PC-3 (cell line): ENCODE data around the gene PSMC3IP. TPM values are rescaled to one million over a fixed set of nuclear protein-coding genes. Genes with fewer than 3 reads are reported as not detected.
A peak's percentile ranks its signal among the peaks of the same experiment; 100 is the strongest.

Source experiments
- ATAC-seq: fragments of 200-7000 bp; cut with Tn5 transposase; 2 replicates; pipeline ENCODE4 v1.9.1; 2020; ENCODE audit warnings: mild to moderate bottlenecking, moderate library complexity
- Bru-seq: library from RNA; stranded (reverse); fragments of 400-500 nt; gene quantifications from one replicate; lab custom pipeline; 2021; lab: Mats Ljungman, UMichigan
- BruChase-seq, 2 experiments: library from RNA; stranded (reverse); fragments of 400-500 nt; gene quantifications; one replicate each; lab custom pipeline; 2021; lab: Mats Ljungman, UMichigan
- BruUV-seq: library from RNA; stranded (reverse); fragments of 400-500 nt; replicated peaks from 2 replicates; lab custom pipeline; 2021; lab: Mats Ljungman, UMichigan
- CTCF ChIA-PET: fragments of 300-600 bp; sonication (Branson Sonifier 250); formaldehyde crosslinking; loops from one replicate; lab custom pipeline; 2022; ENCODE audit warnings: antibody characterized with exemption; lab: Charles Lee
- POLR2A ChIA-PET: fragments of 300-600 bp; sonication (Branson Sonifier 250); formaldehyde crosslinking; loops from one replicate; lab custom pipeline; 2022; ENCODE audit warnings: antibody characterized with exemption; ENCODE audit not compliant: unreplicated experiment; lab: Charles Lee
- DNase-seq: peaks from one replicate; pipeline ENCODE4 v3.0.0-alpha.2; 2015
- H2AFZ ChIP-seq: fragments of 300-600 bp; sonication (generic); 2 replicates; pipeline ENCODE4 v1.6.0; 2016; ENCODE audit warnings: antibody characterized with exemption, low read length
- H3F3A ChIP-seq: fragments of 300-600 bp; sonication (generic); one replicate; pipeline ENCODE4 v1.6.0; 2017; ENCODE audit warnings: antibody characterized with exemption, low read length, control low read depth, mild to moderate bottlenecking; ENCODE audit not compliant: unreplicated experiment
- H3K27ac ChIP-seq: fragments of 300-600 bp; sonication (generic); 2 replicates; pipeline ENCODE4 v1.5.1; 2016; ENCODE audit warnings: mild to moderate bottlenecking, low read length
- H3K27me3 ChIP-seq: fragments of 300-600 bp; sonication (generic); 2 replicates; pipeline ENCODE4 v1.6.1; 2016; ENCODE audit warnings: low read length, mixed read lengths
- H3K36me3 ChIP-seq: fragments of 300-600 bp; sonication (generic); 2 replicates; pipeline ENCODE4 v1.6.1; 2016; ENCODE audit warnings: low read depth, mixed run types, low read length, mixed read lengths
- H3K4me1 ChIP-seq: fragments of 300-600 bp; sonication (generic); 2 replicates; pipeline ENCODE4 v1.5.1; 2016; ENCODE audit warnings: low read length; ENCODE audit not compliant: insufficient read depth
- H3K4me2 ChIP-seq: fragments of 300-600 bp; sonication (generic); 2 replicates; pipeline ENCODE4 v1.6.0; 2016; ENCODE audit warnings: low read length
- H3K4me3 ChIP-seq: fragments of 300-600 bp; sonication (generic); 2 replicates; pipeline ENCODE4 v1.5.1; 2016; ENCODE audit warnings: mild to moderate bottlenecking, low read length, mixed read lengths
- H3K79me2 ChIP-seq: fragments of 300-600 bp; sonication (generic); 2 replicates; pipeline ENCODE4 v1.6.1; 2017; ENCODE audit warnings: low read length, mixed read lengths
- H3K9ac ChIP-seq: fragments of 300-600 bp; sonication (generic); 2 replicates; pipeline ENCODE4 v1.6.0; 2016; ENCODE audit warnings: mild to moderate bottlenecking, low read length
- H3K9me2 ChIP-seq: fragments of 300-600 bp; sonication (generic); replicated peaks from 2 replicates; pipeline ENCODE4 v1.6.1; 2016; ENCODE audit warnings: mixed run types, low read length, mixed read lengths
- H3K9me3 ChIP-seq: fragments of 300-600 bp; sonication (generic); 2 replicates; pipeline ENCODE4 v1.6.1; 2016; ENCODE audit warnings: low read length, mixed read lengths
- H4K20me1 ChIP-seq: fragments of 300-600 bp; sonication (generic); 2 replicates; pipeline ENCODE4 v1.6.1; 2016; ENCODE audit warnings: low read length, mixed read lengths
- CTCF ChIP-seq: fragments of 300-600 bp; sonication (generic); conservative IDR thresholded peaks from 2 replicates; pipeline ENCODE4 v1.5.1; 2017; ENCODE audit warnings: antibody characterized with exemption, low read depth, mild to moderate bottlenecking, low read length
- EZH2 ChIP-seq: fragments of 300-600 bp; sonication (generic); IDR thresholded peaks from one replicate; pipeline ENCODE4 v1.6.1; 2017; ENCODE audit warnings: antibody characterized with exemption, mild to moderate bottlenecking, low read length; ENCODE audit not compliant: unreplicated experiment
- EZH2phosphoT487 ChIP-seq: fragments of 300-600 bp; sonication (generic); IDR thresholded peaks from 2 replicates; pipeline ENCODE4 v1.6.1; 2018; ENCODE audit warnings: mild to moderate bottlenecking, antibody characterized with exemption, low read length, borderline replicate concordance
- intact Hi-C: fragments of 100-400 bp; cut with micrococcal nuclease; formaldehyde crosslinking; loops from 2 replicates; pipeline ENCODE4 v1.9.0; 2023
- long read RNA-seq: library from polyadenylated mRNA; unstranded; transcript quantifications from one replicate; pipeline ENCODE4 v2.0.0, GENCODE V29; 2021; ENCODE audit not compliant: unreplicated experiment
- total RNA-seq: library from RNA; depleted of rRNA; stranded (reverse); fragments of >200 nt; gene quantifications from 2 replicates; pipeline ENCODE4 v1.2.3, GENCODE V29; 2014; rRNA removed

PSMC3IP gene
- total RNA-seq (20.3 and 24.1 TPM in 2 replicates), Bru-seq, nascent RNA (percentile 59 among the genes with signal in this experiment), BruChase-seq, experiment 1, labeled RNA remaining after a 6-hour chase (percentile 66 among the genes with signal in this experiment), BruChase-seq, experiment 2, labeled RNA remaining after a 2-hour chase (percentile 57 among the genes with signal in this experiment)
- long read RNA-seq, transcript PSMC3IP-202 (8 exons, 1,416 nt) = major isoform, 7 of 16 reads
- long read RNA-seq, partial matches to known transcripts = 1 of 16 reads
- long read RNA-seq, other reads (novel, unspliced or antisense) = 5 of 16 reads

- H3F3A ChIP-seq = peaks cover 6% of the 10 kb centered on the region
These were observed at the start of gene PSMC3IP for GRCh38 chr17:42577532-42578281. Gene PSMC3IP, minus strand, starts transcription at chr17:42577729. Its CDS starts 43 bp downstream, at chr17:42577686.

GRCh38 chr17:42623732-42624596, 46.4 kb upstream of the PSMC3IP start:
- ChIA-PET CTCF (interaction anchor here (1.0 to 1.3 kb wide), 2 partner anchors 15 to 59 kb away, joined by 4 to 5 read pairs; partner anchors contain the start of genes RETREG3 and TUBG1), POLR2A (interaction anchor here (1.0 kb wide), 2 partner anchors 15 to 37 kb away, joined by 4 to 5 read pairs; partner anchors contain the start of genes RETREG3 and TUBG1)
- no peaks in the 10 kb centered on the region for H3K9me2 ChIP-seq
- no peaks in the 10 kb centered on the region for H3K9me3 ChIP-seq
- H3K79me2 ChIP-seq = no peaks in the 10 kb centered on the region
- peaks cover 12% of the 10 kb centered on the region for H3K4me1 ChIP-seq
- DNase-seq = peak; percentile 91
- H3K4me2 ChIP-seq = 0 out of 2 replicates have a peak overlapping the region, but pooled peaks have one; percentile 4
- H3K27ac ChIP-seq = peak overlapping the region; percentile 28
- TF ChIP-seq EZH2 (no peak), EZH2phosphoT487 (no peak), CTCF (peak; percentile 24; the same call in 1 of the 2 replicates)
- H3K36me3 ChIP-seq = no peaks in the 10 kb centered on the region
- intact Hi-C loops = loop anchor here (2.0 kb wide), 2 partner anchors 37 to 55 kb away; no protein-coding TSS in a partner anchor
- H3F3A ChIP-seq = no peaks in the 10 kb centered on the region
- no peaks in the 10 kb centered on the region for H3K27me3 ChIP-seq
- H3K9ac ChIP-seq = no peak overlapping the region
- H4K20me1 ChIP-seq = no peaks in the 10 kb centered on the region
- no peak overlapping the region for H3K4me3 ChIP-seq
- H2AFZ ChIP-seq = no peak overlapping the region
- ATAC-seq = peak; percentile 98
- no TSS peak for BruUV-seq

More at GRCh38 chr17:42577532-42578281, at the start of gene PSMC3IP:
- Histone ChIP-seq H3K9me2 (no peaks in the 10 kb centered on the region), H2AFZ (peak within 1 kb of the TSS; percentile 99), H3K9me3 (no peaks in the 10 kb centered on the region), H3K79me2 (peaks cover 30% of the 10 kb centered on the region), H3K4me2 (peak within 1 kb of the TSS; percentile 100), H4K20me1 (no peaks in the 10 kb centered on the region), H3K27me3 (no peaks in the 10 kb centered on the region), H3K9ac (peak within 1 kb of the TSS; percentile 98), H3K4me3 (peak within 1 kb of the TSS; percentile 100), H3K36me3 (peaks cover 8% of the 10 kb centered on the region), H3K4me1 (peaks cover 13% of the 10 kb centered on the region; the same call in 1 of the 2 replicates), H3K27ac (peak within 1 kb of the TSS; percentile 70)
- peak; percentile 85 for ATAC-seq
- ChIA-PET POLR2A (interaction anchor here (0.5 kb wide), 1 partner anchor 154 kb away, joined by 6 read pairs; no protein-coding TSS in a partner anchor), CTCF (interaction anchor here (0.5 to 2.1 kb wide), 12 partner anchors 31 to 481 kb away, joined by 3 to 16 read pairs (median 5); partner anchors contain the start of genes CCR10, RETREG3 and TUBG1)
- peak; percentile 45; the same call in 1 of the 2 replicates for TF ChIP-seq CTCF
- TF ChIP-seq EZH2 = no peak
- no peak for TF ChIP-seq EZH2phosphoT487
- intact Hi-C loops = loop anchor here (2.0 kb wide), 1 partner anchor 101 kb away; no protein-coding TSS in a partner anchor
- BruUV-seq = TSS peak; percentile 72
- peak; percentile 91 for DNase-seq
